Activated CD8-positive, alpha-beta memory T cell treated with anti-CD3 and anti-CD28 coated beads, Interleukin-2, amount 50 U/mL, for 48 hours (primary cell): Measurements from ENCODE around the gene IDUA.
A peak's percentile ranks its signal among the peaks of the same experiment; 100 is the strongest.
"Not testable (repeated sequence)": the region's sequence is repeated elsewhere in the genome, so short reads cannot be mapped to it uniquely, and the experiment has no call there.

Experiments used
- DNase-seq: peaks from one replicate; pipeline ENCODE4 v3.0.0-alpha.2; 2020

Gene IDUA

GRCh38 chr4:1047976-1048772 is 61.3 kb downstream of the IDUA start:
- peak; percentile 49 for DNase-seq

- peak; percentile 56 for DNase-seq
Observed at GRCh38 chr4:1048773-1049590, 62.1 kb downstream of the IDUA start.

DNA sequence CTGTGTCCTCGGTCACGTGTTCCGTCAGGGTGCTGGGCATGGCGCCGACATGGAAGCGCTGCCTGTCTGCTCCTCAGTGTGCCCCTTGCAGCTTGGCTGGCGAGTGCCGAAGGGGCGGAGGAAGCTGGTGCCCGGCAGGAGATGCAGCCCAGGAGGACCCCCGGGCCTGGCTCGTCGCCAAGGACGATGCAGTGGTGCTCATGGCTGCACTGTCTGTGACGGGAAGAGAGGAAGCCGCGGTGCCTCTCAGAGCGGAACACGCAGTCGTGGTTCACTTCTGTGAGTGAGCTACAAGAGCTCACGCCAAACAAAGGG is 62.7 kb downstream of the IDUA start:
- peak; percentile 47 for DNase-seq

DNA sequence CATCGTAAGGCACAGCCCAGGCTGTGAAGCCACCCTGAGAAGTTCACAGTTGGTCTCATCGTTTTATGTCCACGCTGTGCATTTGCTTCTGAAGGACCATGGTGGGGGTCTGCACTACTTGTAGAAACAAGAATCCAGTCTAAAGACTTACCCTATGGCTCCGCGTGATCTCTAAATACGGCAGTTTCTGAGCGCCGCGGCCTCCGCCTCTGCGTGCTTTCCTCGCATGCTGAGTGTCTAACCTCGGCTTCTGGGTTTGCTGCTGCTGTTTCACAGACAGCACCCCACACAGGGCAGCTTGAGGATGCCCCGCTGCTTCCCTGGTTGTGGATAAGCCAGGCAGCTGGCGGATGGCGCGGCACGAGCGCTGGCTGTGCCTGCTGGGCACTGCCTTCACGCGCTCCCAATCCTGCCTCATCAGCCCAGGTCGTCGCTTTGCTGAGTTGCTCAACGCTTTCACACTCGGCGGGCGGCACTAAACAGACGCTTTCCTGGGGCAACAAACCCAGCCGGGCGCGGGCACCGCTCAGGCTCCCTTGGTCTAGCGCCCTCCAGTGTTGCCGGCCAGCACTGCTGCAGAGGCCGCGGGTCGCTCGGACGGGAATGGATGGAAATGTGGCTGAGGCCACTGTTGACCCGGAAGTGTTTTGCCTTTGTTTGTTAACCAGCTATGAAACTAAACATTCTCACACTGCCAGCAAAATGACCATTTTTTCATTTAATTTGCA is 63.8 kb downstream of the IDUA start:
- DNase-seq: peak; percentile 55

DNA sequence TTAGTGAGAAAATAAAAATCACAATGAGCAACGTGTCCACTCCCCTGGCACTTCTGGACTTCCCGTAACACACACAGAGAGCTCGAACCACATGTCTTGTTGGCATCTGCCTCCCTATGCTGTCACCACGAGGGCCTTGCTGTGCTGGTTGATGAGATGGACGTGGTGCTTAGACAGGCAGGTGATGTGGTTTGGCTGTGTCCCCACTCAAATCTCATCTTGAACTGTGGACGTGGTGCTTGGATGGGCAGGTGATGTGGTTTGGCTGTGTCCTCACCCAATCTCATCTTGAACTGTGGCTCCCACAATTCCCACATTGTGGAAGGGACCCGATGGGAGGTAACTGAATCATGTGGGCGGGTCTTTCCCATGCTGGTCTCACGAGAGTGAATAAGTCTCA is 64.6 kb downstream of the IDUA start:
- DNase-seq: no peak

GRCh38 chr4:1052231-1052671 is 65.4 kb downstream of the IDUA start:
- DNase-seq: peak; percentile 46

- peak; percentile 43 for DNase-seq
Observed at GRCh38 chr4:1053080-1053661, 66.3 kb downstream of the IDUA start.

- not testable (repeated sequence) for DNase-seq
Observed at GRCh38 chr4:1053891-1054290, 67.0 kb downstream of the IDUA start.
